ENCODE measurements around the gene BORCS6. TPM values are rescaled to one million over a fixed set of nuclear protein-coding genes. Genes with fewer than 3 reads are reported as not detected.

The BORCS6 gene
- total and polyA plus RNA-seq, 9 of the 15 experiments (the other 6 are each of a cell fraction or from before 2014, with no cell fraction given) = 0.01 to 7.4 (median 2.3) TPM

DNA sequence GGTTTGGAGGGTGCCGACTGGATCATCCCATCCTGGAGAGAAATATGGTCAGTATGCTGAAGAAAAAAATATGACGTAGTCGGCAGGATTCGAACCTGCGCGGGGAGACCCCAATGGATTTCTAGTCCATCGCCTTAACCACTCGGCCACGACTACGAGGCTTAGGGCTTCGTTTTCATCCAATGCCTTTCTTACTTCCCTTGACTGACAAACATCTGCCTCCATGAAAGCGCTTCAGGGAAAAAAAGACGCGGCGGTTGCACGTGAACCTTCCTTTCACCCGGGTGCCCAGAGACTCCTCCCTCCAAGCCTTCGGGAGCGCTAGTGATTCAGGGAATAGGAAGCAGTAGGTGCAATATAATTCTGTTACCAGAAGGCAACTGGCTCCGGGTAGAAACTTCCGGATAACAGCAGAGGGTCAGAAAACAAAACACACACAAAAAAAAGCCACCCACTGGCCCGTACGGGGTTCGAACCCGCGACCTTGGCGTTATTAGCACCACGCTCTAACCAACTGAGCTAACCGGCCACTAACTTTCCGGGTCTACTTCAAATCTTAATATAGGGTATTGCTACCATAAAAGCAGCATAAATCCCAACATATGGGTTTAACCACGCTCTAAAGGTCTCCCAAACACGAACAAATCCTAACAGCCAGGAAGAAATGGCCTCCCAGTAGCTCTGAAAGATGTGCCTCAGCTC lies 36.7 kb upstream of the BORCS6 start (continued):
- TF ChIP-seq, protein P1, sequence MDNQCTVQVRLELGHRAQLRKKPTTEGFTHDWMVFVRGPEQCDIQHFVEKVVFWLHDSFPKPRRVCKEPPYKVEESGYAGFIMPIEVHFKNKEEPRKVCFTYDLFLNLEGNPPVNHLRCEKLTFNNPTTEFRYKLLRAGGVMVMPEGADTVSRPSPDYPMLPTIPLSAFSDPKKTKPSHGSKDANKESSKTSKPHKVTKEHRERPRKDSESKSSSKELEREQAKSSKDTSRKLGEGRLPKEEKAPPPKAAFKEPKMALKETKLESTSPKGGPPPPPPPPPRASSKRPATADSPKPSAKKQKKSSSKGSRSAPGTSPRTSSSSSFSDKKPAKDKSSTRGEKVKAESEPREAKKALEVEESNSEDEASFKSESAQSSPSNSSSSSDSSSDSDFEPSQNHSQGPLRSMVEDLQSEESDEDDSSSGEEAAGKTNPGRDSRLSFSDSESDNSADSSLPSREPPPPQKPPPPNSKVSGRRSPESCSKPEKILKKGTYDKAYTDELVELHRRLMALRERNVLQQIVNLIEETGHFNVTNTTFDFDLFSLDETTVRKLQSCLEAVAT (IDR thresholded peaks at IDR 0.05) = no peak
- no peak for TF ChIP-seq XRCC3 (IDR thresholded peaks at IDR 0.05)
- TF ChIP-seq MYBL2 (IDR thresholded peaks at IDR 0.05; ENCODE audit: low read depth) = no peak
- TF ChIP-seq MYBL2 (CRISPR knock-in tag; IDR thresholded peaks at IDR 0.05; ENCODE audit: borderline replicate concordance) = no peak
- peak; percentile 25; the same call in 1 of the 2 replicates for TF ChIP-seq RB1 (IDR thresholded peaks at IDR 0.05; ENCODE audit: low read depth)
- TF ChIP-seq PHF21A (IDR thresholded peaks at IDR 0.05; ENCODE audit: borderline replicate concordance, low read depth) = no peak
- TF ChIP-seq TCF7 (IDR thresholded peaks at IDR 0.05; ENCODE audit: borderline replicate concordance) = no peak
- no peak for TF ChIP-seq ZNF134 (CRISPR knock-in tag; conservative IDR thresholded peaks at IDR 0.05)
- peak; percentile 74 for TF ChIP-seq SP1 (CRISPR knock-in tag; IDR thresholded peaks at IDR 0.05)
- TF ChIP-seq, protein P2, sequence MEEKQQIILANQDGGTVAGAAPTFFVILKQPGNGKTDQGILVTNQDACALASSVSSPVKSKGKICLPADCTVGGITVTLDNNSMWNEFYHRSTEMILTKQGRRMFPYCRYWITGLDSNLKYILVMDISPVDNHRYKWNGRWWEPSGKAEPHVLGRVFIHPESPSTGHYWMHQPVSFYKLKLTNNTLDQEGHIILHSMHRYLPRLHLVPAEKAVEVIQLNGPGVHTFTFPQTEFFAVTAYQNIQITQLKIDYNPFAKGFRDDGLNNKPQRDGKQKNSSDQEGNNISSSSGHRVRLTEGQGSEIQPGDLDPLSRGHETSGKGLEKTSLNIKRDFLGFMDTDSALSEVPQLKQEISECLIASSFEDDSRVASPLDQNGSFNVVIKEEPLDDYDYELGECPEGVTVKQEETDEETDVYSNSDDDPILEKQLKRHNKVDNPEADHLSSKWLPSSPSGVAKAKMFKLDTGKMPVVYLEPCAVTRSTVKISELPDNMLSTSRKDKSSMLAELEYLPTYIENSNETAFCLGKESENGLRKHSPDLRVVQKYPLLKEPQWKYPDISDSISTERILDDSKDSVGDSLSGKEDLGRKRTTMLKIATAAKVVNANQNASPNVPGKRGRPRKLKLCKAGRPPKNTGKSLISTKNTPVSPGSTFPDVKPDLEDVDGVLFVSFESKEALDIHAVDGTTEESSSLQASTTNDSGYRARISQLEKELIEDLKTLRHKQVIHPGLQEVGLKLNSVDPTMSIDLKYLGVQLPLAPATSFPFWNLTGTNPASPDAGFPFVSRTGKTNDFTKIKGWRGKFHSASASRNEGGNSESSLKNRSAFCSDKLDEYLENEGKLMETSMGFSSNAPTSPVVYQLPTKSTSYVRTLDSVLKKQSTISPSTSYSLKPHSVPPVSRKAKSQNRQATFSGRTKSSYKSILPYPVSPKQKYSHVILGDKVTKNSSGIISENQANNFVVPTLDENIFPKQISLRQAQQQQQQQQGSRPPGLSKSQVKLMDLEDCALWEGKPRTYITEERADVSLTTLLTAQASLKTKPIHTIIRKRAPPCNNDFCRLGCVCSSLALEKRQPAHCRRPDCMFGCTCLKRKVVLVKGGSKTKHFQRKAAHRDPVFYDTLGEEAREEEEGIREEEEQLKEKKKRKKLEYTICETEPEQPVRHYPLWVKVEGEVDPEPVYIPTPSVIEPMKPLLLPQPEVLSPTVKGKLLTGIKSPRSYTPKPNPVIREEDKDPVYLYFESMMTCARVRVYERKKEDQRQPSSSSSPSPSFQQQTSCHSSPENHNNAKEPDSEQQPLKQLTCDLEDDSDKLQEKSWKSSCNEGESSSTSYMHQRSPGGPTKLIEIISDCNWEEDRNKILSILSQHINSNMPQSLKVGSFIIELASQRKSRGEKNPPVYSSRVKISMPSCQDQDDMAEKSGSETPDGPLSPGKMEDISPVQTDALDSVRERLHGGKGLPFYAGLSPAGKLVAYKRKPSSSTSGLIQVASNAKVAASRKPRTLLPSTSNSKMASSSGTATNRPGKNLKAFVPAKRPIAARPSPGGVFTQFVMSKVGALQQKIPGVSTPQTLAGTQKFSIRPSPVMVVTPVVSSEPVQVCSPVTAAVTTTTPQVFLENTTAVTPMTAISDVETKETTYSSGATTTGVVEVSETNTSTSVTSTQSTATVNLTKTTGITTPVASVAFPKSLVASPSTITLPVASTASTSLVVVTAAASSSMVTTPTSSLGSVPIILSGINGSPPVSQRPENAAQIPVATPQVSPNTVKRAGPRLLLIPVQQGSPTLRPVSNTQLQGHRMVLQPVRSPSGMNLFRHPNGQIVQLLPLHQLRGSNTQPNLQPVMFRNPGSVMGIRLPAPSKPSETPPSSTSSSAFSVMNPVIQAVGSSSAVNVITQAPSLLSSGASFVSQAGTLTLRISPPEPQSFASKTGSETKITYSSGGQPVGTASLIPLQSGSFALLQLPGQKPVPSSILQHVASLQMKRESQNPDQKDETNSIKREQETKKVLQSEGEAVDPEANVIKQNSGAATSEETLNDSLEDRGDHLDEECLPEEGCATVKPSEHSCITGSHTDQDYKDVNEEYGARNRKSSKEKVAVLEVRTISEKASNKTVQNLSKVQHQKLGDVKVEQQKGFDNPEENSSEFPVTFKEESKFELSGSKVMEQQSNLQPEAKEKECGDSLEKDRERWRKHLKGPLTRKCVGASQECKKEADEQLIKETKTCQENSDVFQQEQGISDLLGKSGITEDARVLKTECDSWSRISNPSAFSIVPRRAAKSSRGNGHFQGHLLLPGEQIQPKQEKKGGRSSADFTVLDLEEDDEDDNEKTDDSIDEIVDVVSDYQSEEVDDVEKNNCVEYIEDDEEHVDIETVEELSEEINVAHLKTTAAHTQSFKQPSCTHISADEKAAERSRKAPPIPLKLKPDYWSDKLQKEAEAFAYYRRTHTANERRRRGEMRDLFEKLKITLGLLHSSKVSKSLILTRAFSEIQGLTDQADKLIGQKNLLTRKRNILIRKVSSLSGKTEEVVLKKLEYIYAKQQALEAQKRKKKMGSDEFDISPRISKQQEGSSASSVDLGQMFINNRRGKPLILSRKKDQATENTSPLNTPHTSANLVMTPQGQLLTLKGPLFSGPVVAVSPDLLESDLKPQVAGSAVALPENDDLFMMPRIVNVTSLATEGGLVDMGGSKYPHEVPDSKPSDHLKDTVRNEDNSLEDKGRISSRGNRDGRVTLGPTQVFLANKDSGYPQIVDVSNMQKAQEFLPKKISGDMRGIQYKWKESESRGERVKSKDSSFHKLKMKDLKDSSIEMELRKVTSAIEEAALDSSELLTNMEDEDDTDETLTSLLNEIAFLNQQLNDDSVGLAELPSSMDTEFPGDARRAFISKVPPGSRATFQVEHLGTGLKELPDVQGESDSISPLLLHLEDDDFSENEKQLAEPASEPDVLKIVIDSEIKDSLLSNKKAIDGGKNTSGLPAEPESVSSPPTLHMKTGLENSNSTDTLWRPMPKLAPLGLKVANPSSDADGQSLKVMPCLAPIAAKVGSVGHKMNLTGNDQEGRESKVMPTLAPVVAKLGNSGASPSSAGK (IDR thresholded peaks at IDR 0.05) = no peak; the same call in 1 of the 2 replicates
- TF ChIP-seq, protein P3, sequence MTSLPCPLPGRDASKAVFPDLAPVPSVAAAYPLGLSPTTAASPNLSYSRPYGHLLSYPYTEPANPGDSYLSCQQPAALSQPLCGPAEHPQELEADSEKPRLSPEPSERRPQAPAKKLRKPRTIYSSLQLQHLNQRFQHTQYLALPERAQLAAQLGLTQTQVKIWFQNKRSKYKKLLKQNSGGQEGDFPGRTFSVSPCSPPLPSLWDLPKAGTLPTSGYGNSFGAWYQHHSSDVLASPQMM (CRISPR knock-in tag; IDR thresholded peaks at IDR 0.05) = 0 out of 2 replicates have a peak, but pooled peaks have one; percentile 34
- TF ChIP-seq ESRRA (IDR thresholded peaks at IDR 0.05; ENCODE audit: borderline replicate concordance, low read depth) = 0 out of 2 replicates have a peak, but pooled peaks have one; percentile 31
- TF ChIP-seq RBM14 (IDR thresholded peaks at IDR 0.05; ENCODE audit: borderline replicate concordance, insufficient read depth, low read depth, low read length) = no peak
- TF ChIP-seq HDGF (IDR thresholded peaks at IDR 0.05) = no peak
- peak; percentile 84 for TF ChIP-seq GABPA (tag; conservative IDR thresholded peaks at IDR 0.05; ENCODE audit: low read depth)
